Measurements from ENCODE around the gene ZBTB3. TPM values are rescaled to one million over a fixed set of nuclear protein-coding genes. Genes with fewer than 3 reads are reported as not detected.
"Not testable (repeated sequence)": the region's sequence is repeated elsewhere in the genome, so short reads cannot be mapped to it uniquely, and the experiment has no call there.

Gene ZBTB3
- polyA plus RNA-seq, 2 of the 4 experiments (the other 2 are of a cell fraction): 2.0 to 3.1 TPM

DNA sequence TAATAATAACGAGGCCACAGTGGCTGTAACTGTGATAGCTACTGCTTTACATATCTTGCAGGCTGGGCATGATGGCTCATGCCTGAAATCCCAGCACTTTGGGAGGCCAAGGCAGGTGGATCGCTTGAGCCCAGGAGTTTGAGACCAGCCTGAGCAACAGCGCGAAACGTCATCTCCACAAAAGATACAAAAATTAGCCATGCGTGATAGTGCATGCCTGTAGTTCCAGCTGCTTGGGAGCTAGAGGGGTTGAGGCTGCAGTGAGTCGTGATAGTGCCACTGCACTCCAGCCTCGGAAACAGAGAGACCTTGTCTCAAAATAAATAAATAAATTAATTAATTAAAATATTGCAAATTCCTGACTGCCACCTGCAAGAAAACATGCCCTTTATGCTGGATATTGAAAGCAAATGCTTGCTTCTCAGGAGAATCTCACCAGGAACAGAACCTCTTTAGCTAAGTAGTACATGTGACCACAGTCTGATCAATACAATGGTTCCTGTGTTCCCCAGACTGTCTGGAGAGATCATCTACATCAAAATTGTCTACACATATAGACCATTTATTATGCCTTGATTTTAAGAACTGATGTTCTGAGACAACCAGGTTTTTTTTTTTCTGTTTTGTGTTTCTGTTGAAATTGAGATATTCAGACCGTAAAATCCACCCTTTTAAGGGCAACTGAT, 6.3 kb downstream of the ZBTB3 start:
- Histone ChIP-seq H3K4me3 (no peak overlapping the region), H3K27ac (no peak overlapping the region), H3K4me1 (no peaks in the 10 kb centered on the region), H3K4me2 (no peak overlapping the region), H3K9me3 (no peaks in the 10 kb centered on the region)
- FAIRE-seq (no peak), ATAC-seq (no peak), DNase-seq (ENCODE audit: low read depth in 1 of 2, low spot score in 1 of 2) (no peak)
- WGBS (ENCODE audit: missing lambda C conversion rate): 88% methylated on average over 9 of the region's 9 CpGs
- ChIA-PET CTCF (interaction anchor here (1.5 kb wide), 1 partner anchor 38 kb away, joined by 8 read pairs; no protein-coding TSS in a partner anchor), POLR2A (interaction anchor here (1.6 to 2.1 kb wide), 2 partner anchors 14 to 20 kb away, joined by 7 read pairs; partner anchors contain the start of genes HNRNPUL2, POLR2G and TTC9C)
- TF ChIP-seq, protein P1, sequence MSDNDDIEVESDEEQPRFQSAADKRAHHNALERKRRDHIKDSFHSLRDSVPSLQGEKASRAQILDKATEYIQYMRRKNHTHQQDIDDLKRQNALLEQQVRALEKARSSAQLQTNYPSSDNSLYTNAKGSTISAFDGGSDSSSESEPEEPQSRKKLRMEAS (IDR thresholded peaks at IDR 0.05): no peak
- TF ChIP-seq, protein P2, sequence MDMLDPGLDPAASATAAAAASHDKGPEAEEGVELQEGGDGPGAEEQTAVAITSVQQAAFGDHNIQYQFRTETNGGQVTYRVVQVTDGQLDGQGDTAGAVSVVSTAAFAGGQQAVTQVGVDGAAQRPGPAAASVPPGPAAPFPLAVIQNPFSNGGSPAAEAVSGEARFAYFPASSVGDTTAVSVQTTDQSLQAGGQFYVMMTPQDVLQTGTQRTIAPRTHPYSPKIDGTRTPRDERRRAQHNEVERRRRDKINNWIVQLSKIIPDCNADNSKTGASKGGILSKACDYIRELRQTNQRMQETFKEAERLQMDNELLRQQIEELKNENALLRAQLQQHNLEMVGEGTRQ (IDR thresholded peaks at IDR 0.05): no peak
- TF ChIP-seq ZSCAN20 (CRISPR knock-in tag; IDR thresholded peaks at IDR 0.05) (no peak), PHF8 (IDR thresholded peaks at IDR 0.05; ENCODE audit: borderline replicate concordance, low read depth) (no peak), MAZ (IDR thresholded peaks at IDR 0.05; ENCODE audit: borderline replicate concordance, low read depth, low read length) (no peak), GATA3 (IDR thresholded peaks at IDR 0.05; ENCODE audit: borderline replicate concordance) (no peak), HOXB5 (CRISPR knock-in tag; IDR thresholded peaks at IDR 0.05) (no peak), SREBF2 (IDR thresholded peaks at IDR 0.05) (no peak), POLR2AphosphoS2 (conservative IDR thresholded peaks at IDR 0.05; ENCODE audit: low read length) (no peak), EP300 (IDR thresholded peaks at IDR 0.05) (no peak), HEYL (CRISPR knock-in tag; IDR thresholded peaks at IDR 0.05) (no peak), CHD4 (IDR thresholded peaks at IDR 0.05; ENCODE audit: borderline replicate concordance) (no peak), ZNF302 (CRISPR knock-in tag; IDR thresholded peaks at IDR 0.05) (no peak), ZC3H11A (IDR thresholded peaks at IDR 0.05) (no peak), BHLHE40 (IDR thresholded peaks at IDR 0.05; ENCODE audit: low read depth, low read length) (no peak), JUNB (IDR thresholded peaks at IDR 0.05) (no peak), KDM5A (IDR thresholded peaks at IDR 0.05) (no peak), NFE2L2 (conservative IDR thresholded peaks at IDR 0.05; ENCODE audit: low read length) (no peak), NPAS2 (CRISPR knock-in tag; IDR thresholded peaks at IDR 0.05; ENCODE audit: borderline replicate concordance) (no peak)
- TF ChIP-seq, protein P3, sequence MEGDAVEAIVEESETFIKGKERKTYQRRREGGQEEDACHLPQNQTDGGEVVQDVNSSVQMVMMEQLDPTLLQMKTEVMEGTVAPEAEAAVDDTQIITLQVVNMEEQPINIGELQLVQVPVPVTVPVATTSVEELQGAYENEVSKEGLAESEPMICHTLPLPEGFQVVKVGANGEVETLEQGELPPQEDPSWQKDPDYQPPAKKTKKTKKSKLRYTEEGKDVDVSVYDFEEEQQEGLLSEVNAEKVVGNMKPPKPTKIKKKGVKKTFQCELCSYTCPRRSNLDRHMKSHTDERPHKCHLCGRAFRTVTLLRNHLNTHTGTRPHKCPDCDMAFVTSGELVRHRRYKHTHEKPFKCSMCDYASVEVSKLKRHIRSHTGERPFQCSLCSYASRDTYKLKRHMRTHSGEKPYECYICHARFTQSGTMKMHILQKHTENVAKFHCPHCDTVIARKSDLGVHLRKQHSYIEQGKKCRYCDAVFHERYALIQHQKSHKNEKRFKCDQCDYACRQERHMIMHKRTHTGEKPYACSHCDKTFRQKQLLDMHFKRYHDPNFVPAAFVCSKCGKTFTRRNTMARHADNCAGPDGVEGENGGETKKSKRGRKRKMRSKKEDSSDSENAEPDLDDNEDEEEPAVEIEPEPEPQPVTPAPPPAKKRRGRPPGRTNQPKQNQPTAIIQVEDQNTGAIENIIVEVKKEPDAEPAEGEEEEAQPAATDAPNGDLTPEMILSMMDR (IDR thresholded peaks at IDR 0.05): no peak

DNA sequence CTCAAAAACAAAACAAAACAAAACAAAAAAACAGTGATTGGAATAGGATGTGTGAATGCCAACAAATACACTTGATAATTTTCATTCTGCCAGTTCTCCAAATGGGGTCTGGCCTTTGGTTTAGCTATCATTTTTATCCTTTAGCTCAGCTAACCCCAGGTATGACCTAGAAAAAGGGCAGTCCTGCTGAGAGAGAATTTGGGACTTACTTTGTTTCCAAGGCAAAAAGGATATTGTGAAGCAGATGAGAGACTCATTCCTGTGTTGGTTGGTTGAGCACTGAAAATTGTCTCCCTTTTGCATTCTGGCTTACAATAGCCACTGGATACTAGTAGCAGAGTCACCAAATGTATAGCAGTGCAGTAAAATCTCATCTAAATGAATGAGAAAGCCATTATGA, 16.8 kb downstream of the ZBTB3 start:
- no peak overlapping the region for H3K4me2 ChIP-seq
- peaks cover 5% of the 10 kb centered on the region; the same call in 2 of the 3 replicates for H3K4me1 ChIP-seq
- CTCF ChIA-PET: interaction anchor here (0.5 to 2.3 kb wide), 3 partner anchors 8 to 476 kb away, joined by 3 to 8 read pairs (median 4); partner anchors contain the start of gene ZBTB3
- POLR2A ChIA-PET: no interaction called here
- ATAC-seq: no peak
- DNase-seq (ENCODE audit: low read depth in 1 of 2, low spot score in 1 of 2): no peak
- H3K4me3 ChIP-seq: no peak overlapping the region
- no peaks in the 10 kb centered on the region for H3K9me3 ChIP-seq
- no peak for TF ChIP-seq JUNB (IDR thresholded peaks at IDR 0.05)
- TF ChIP-seq EHMT2 (IDR thresholded peaks at IDR 0.05; ENCODE audit: low read depth): no peak
- no peak overlapping the region for H3K27ac ChIP-seq
- no peak for FAIRE-seq

DNA sequence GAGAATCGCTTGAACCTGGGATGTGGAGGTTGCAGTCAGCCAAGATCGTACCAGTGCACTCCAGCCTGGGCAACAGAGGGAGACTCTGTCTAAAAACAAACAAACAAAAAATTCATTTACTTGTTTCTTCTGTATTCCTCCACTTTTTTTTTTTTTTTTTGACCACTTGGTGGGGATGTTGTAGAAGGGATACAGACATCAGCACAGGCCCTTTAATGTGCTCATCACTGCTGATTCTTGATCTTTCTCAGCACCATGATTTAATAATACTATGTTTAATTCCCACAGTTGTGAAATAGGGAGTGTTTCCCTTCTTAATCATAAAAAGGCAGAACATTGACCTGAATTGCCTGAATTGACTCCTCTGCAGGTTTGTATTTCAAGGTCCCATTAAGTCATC, 21.1 kb downstream of the ZBTB3 start:
- no peaks in the 10 kb centered on the region for H3K9me3 ChIP-seq
- ChIA-PET POLR2A (interaction anchor here (0.6 to 0.7 kb wide), 2 partner anchors 36 to 38 kb away, joined by 3 to 4 read pairs; partner anchors contain the start of gene TAF6L), CTCF (interaction anchor here (0.6 to 1.7 kb wide), 8 partner anchors 9 to 135 kb away, joined by 3 to 7 read pairs (median 4); partner anchors contain the start of gene ZBTB3)
- H3K4me3 ChIP-seq: no peak overlapping the region
- TF ChIP-seq, protein P3 (IDR thresholded peaks at IDR 0.05): peak; percentile 41
- TF ChIP-seq ESRRA (IDR thresholded peaks at IDR 0.05; ENCODE audit: borderline replicate concordance, low read length): no peak
- TF ChIP-seq CBX8 (IDR thresholded peaks at IDR 0.05): no peak
- TF ChIP-seq RAD21 (conservative IDR thresholded peaks at IDR 0.05 in 1 of 2, IDR thresholded peaks at IDR 0.05 in 1 of 2): peak; percentile 40 to 50; a peak in 4 of 5 replicates
- H3K4me1 ChIP-seq: peaks cover 15% of the 10 kb centered on the region; the same call in 2 of the 3 replicates
- FAIRE-seq (no peak), DNase-seq (ENCODE audit: low read depth in 1 of 2, low spot score in 1 of 2) (peak in 1 of 2 experiments; percentile 56), ATAC-seq (peak in 1 of 2 experiments; percentile 31; a peak in 2 of 6 replicates)
- no peak overlapping the region for H3K27ac ChIP-seq
- WGBS (ENCODE audit: missing lambda C conversion rate): 61% methylated on average over 2 of the region's 2 CpGs
- H3K4me2 ChIP-seq: no peak overlapping the region

DNA sequence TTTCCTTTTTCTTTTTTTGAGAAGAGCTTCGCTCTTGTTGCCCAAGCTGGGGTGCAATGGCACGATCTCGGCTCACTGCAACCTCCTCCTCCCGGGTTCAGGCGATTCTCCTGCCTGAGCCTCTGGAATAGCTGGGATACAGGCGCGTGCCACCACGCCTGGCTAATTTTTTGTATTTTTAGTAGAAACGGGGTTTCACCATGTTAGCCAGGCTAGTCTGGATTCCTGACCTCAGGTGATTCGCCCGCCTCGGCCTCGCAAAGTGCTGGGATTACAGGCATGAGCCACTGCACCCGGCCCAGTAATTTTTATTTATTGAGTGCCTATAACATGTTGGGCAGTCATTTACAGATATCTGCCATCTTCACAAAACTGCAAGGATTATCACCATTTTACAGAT, 23.9 kb downstream of the ZBTB3 start:
- CTCF ChIA-PET: interaction anchor here (0.6 to 2.9 kb wide), 5 partner anchors 49 to 169 kb away, joined by 3 to 16 read pairs (median 4); partner anchors contain the start of gene EML3
- not testable (repeated sequence) for ATAC-seq; H3K9me3 ChIP-seq; DNase-seq (ENCODE audit: low read depth in 1 of 2, low spot score in 1 of 2); FAIRE-seq
- 90% methylated on average over 14 of the region's 14 CpGs for WGBS (ENCODE audit: missing lambda C conversion rate)
- Histone ChIP-seq H3K4me2 (peak overlapping the region; percentile 92), H3K4me3 (peak overlapping the region; percentile 78), H3K27ac (peak overlapping the region; percentile 97; a peak in 3 of 6 replicates), H3K4me1 (peaks cover 15% of the 10 kb centered on the region; the same call in 2 of the 3 replicates)
- POLR2A ChIA-PET: interaction anchor here (0.6 to 2.0 kb wide), 4 partner anchors 24 to 132 kb away, joined by 3 to 10 read pairs (median 6); partner anchors contain the start of genes C11orf98, CSKMT and ZBTB3
